DOHH2 (cell line): ENCODE data around the gene SCGB1D1.

Experiments
- EZH2phosphoT487 ChIP-seq: fragments of 200-600 bp; sonication (generic); IDR thresholded peaks from 2 replicates; pipeline ENCODE4 v1.6.1; 2017; ENCODE audit warnings: borderline replicate concordance, mild to moderate bottlenecking, antibody characterized with exemption, low read length, moderate library complexity, mixed read lengths
- TF ChIP-seq, protein P1 (sequence below): fragments of 200-600 bp; sonication (generic); IDR thresholded peaks from one replicate; pipeline ENCODE4 v1.5.1; 2014; ENCODE audit warnings: antibody characterized with exemption, mild to moderate bottlenecking, low read depth, low read length; ENCODE audit not compliant: poor library complexity, severe bottlenecking

DNA sequence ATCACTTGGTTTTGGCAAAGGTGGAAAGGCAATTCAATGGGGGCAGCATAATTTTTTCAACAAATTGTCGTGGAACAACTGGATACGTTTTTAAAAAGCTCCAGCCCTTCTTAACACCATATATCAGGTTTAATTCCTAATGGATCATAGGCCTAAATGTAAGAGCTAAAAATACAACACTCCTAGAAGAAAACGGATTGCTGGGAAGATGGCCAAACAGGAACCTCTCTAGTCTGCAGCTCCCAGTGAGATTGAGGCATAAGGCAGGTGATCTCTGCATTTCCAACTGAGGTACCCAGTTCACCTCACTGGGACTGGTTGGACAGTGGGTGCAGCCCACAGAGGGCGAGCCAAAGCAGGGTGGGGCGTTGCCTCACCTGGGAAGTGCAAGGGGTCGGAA, 32.4 kb upstream of the SCGB1D1 start:
- TF ChIP-seq, protein P1, sequence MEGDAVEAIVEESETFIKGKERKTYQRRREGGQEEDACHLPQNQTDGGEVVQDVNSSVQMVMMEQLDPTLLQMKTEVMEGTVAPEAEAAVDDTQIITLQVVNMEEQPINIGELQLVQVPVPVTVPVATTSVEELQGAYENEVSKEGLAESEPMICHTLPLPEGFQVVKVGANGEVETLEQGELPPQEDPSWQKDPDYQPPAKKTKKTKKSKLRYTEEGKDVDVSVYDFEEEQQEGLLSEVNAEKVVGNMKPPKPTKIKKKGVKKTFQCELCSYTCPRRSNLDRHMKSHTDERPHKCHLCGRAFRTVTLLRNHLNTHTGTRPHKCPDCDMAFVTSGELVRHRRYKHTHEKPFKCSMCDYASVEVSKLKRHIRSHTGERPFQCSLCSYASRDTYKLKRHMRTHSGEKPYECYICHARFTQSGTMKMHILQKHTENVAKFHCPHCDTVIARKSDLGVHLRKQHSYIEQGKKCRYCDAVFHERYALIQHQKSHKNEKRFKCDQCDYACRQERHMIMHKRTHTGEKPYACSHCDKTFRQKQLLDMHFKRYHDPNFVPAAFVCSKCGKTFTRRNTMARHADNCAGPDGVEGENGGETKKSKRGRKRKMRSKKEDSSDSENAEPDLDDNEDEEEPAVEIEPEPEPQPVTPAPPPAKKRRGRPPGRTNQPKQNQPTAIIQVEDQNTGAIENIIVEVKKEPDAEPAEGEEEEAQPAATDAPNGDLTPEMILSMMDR: no peak
- no peak for TF ChIP-seq EZH2phosphoT487
